ENCODE data around the gene ABLIM3.

Gene ABLIM3

GRCh38 chr5:149273950-149274349 lies 132.7 kb downstream of the ABLIM3 start:
- H3K4me3 Mint-ChIP-seq: no peak overlapping the region
- H3K27ac Mint-ChIP-seq: no peak overlapping the region
- H3K9me3 Mint-ChIP-seq: no peaks in the 10 kb centered on the region
- no peaks in the 10 kb centered on the region for H3K36me3 Mint-ChIP-seq (ENCODE audit: low read depth)
- H3K4me1 Mint-ChIP-seq (ENCODE audit: low read depth): peaks cover 8% of the 10 kb centered on the region
- peaks cover 37% of the 10 kb centered on the region for H3K27me3 Mint-ChIP-seq

- Mint-ChIP-seq H3K27me3 (peaks cover 41% of the 10 kb centered on the region), H3K4me1 (ENCODE audit: low read depth) (peaks cover 8% of the 10 kb centered on the region), H3K36me3 (ENCODE audit: low read depth) (no peaks in the 10 kb centered on the region), H3K4me3 (no peak overlapping the region), H3K9me3 (no peaks in the 10 kb centered on the region), H3K27ac (no peak overlapping the region)
These were observed 133.6 kb downstream of the ABLIM3 start for GRCh38 chr5:149274939-149275338.

GRCh38 chr5:149277801-149278200 lies 136.5 kb downstream of the ABLIM3 start:
- H3K4me3 Mint-ChIP-seq: no peak overlapping the region
- H3K4me1 Mint-ChIP-seq (ENCODE audit: low read depth): no peaks in the 10 kb centered on the region
- H3K36me3 Mint-ChIP-seq (ENCODE audit: low read depth): no peaks in the 10 kb centered on the region
- H3K27ac Mint-ChIP-seq: no peak overlapping the region
- H3K9me3 Mint-ChIP-seq: no peaks in the 10 kb centered on the region
- H3K27me3 Mint-ChIP-seq: peaks cover 22% of the 10 kb centered on the region

- no peaks in the 10 kb centered on the region for H3K4me1 Mint-ChIP-seq (ENCODE audit: low read depth)
- no peak overlapping the region for H3K4me3 Mint-ChIP-seq
- H3K27ac Mint-ChIP-seq: no peak overlapping the region
- H3K36me3 Mint-ChIP-seq (ENCODE audit: low read depth): no peaks in the 10 kb centered on the region
- H3K9me3 Mint-ChIP-seq: no peaks in the 10 kb centered on the region
- peaks cover 18% of the 10 kb centered on the region for H3K27me3 Mint-ChIP-seq
These were observed 137.3 kb downstream of the ABLIM3 start for GRCh38 chr5:149278451-149279210.

DNA sequence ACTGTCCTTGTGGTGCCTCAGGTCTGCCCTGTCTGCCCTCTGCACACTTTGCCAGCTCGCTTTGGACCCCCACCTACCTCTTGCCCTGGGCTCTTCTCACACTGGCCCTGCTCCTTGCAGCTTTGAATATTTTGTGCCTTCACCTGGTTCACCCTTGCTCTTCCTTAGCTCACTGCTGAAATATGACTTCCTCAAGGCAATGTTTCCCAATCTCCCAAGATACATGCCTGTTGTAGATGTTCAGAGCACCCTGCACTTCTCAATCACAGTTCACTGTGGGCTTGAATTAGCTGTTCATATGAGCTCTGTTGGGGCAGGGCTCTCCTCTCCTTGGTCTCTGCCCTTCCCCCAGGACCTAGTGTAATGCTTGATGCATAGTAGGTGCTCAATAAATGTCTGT lies 138.4 kb downstream of the ABLIM3 start:
- Mint-ChIP-seq H3K27ac (no peak overlapping the region), H3K9me3 (no peaks in the 10 kb centered on the region), H3K27me3 (peaks cover 13% of the 10 kb centered on the region), H3K36me3 (ENCODE audit: low read depth) (no peaks in the 10 kb centered on the region), H3K4me1 (ENCODE audit: low read depth) (no peaks in the 10 kb centered on the region), H3K4me3 (no peak overlapping the region)

DNA sequence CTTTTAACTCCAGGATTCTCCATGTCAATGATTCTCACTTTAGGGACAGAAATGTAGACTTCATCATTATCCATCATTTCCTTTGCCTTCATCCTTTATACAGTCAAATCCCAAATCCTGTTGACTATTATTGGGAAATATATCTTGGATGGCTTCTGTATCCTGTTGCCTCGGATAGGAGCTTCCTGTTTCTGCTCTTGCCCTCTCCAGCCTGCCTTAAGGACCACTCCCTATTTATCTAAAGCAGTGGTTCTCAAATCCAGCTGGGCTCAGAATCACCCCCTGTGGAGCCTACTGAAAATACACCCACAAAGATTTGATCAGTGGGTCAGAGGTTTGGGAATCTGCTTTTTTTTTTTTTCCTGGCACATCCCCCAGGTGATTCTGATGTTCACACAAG lies 138.8 kb downstream of the ABLIM3 start:
- Mint-ChIP-seq H3K4me3 (no peak overlapping the region), H3K27me3 (peaks cover 13% of the 10 kb centered on the region), H3K4me1 (ENCODE audit: low read depth) (no peaks in the 10 kb centered on the region), H3K36me3 (ENCODE audit: low read depth) (no peaks in the 10 kb centered on the region), H3K9me3 (no peaks in the 10 kb centered on the region), H3K27ac (no peak overlapping the region)

- Mint-ChIP-seq H3K36me3 (ENCODE audit: low read depth) (no peaks in the 10 kb centered on the region), H3K4me3 (no peak overlapping the region), H3K27me3 (peaks cover 13% of the 10 kb centered on the region), H3K9me3 (no peaks in the 10 kb centered on the region), H3K4me1 (ENCODE audit: low read depth) (no peaks in the 10 kb centered on the region), H3K27ac (no peak overlapping the region)
These were observed 139.5 kb downstream of the ABLIM3 start for GRCh38 chr5:149280802-149281201.

DNA sequence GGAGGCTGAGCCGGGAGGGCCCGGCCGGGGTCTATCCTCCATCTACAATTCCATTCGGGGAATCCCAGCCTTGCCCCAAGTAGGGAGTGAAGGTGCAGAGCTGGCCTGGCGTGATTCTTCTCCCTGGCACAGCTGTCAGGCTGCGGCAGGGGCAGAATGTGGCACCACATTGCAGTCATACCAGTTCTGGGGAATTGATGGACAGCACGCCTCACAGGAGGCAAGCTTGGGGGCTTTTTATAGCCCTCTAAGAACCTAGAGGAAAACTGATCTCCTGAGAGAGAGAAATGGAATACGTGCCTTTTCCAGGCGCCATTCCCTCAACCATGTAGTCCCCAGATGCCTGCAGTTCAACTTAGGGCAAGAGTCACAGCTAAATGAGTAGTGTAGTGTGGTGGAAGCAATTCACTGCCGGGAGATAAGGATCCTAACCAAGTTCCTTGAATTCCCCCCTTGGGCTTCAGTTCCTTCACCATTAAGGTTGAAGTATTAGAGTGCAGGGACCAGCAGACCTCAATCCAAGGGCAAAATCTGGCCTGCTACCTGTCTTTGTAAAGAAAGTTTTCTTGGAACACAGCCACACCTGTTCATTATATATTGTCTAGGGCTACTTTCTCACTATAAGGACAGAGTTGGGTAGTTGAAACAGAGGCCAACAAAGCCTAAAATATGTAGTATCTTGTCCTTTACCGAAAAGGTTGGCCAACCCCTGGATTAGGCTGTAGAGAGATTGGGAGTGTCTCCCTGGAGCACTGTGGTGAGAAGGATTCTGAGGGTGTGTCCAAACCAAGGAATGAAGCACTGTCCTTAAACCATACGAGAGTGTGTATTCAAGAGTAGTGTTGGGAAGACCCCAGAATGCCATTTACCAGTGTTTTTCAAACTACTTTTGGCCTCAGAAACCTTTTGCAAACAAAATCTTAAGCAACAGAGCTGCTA lies 141.0 kb downstream of the ABLIM3 start:
- no peak overlapping the region for H3K27ac Mint-ChIP-seq
- H3K36me3 Mint-ChIP-seq (ENCODE audit: low read depth): no peaks in the 10 kb centered on the region
- no peaks in the 10 kb centered on the region for H3K9me3 Mint-ChIP-seq
- no peaks in the 10 kb centered on the region for H3K4me1 Mint-ChIP-seq (ENCODE audit: low read depth)
- H3K27me3 Mint-ChIP-seq: peaks cover 11% of the 10 kb centered on the region
- no peak overlapping the region for H3K4me3 Mint-ChIP-seq

- Mint-ChIP-seq H3K27me3 (peaks cover 9% of the 10 kb centered on the region), H3K4me3 (no peak overlapping the region), H3K4me1 (ENCODE audit: low read depth) (no peaks in the 10 kb centered on the region), H3K27ac (no peak overlapping the region), H3K36me3 (ENCODE audit: low read depth) (no peaks in the 10 kb centered on the region), H3K9me3 (no peaks in the 10 kb centered on the region)
These were observed 141.7 kb downstream of the ABLIM3 start for GRCh38 chr5:149282966-149283332.

- no peak overlapping the region for H3K27ac Mint-ChIP-seq
- no peaks in the 10 kb centered on the region for H3K9me3 Mint-ChIP-seq
- H3K27me3 Mint-ChIP-seq: peaks cover 5% of the 10 kb centered on the region
- no peaks in the 10 kb centered on the region for H3K36me3 Mint-ChIP-seq (ENCODE audit: low read depth)
- no peak overlapping the region for H3K4me3 Mint-ChIP-seq
- H3K4me1 Mint-ChIP-seq (ENCODE audit: low read depth): no peaks in the 10 kb centered on the region
These were observed 142.6 kb downstream of the ABLIM3 start for GRCh38 chr5:149283626-149284480.

GRCh38 chr5:149284501-149284900 lies 143.2 kb downstream of the ABLIM3 start:
- no peak overlapping the region for H3K27ac Mint-ChIP-seq
- H3K27me3 Mint-ChIP-seq: peaks cover 5% of the 10 kb centered on the region
- no peaks in the 10 kb centered on the region for H3K4me1 Mint-ChIP-seq (ENCODE audit: low read depth)
- H3K36me3 Mint-ChIP-seq (ENCODE audit: low read depth): no peaks in the 10 kb centered on the region
- no peaks in the 10 kb centered on the region for H3K9me3 Mint-ChIP-seq
- H3K4me3 Mint-ChIP-seq: no peak overlapping the region

DNA sequence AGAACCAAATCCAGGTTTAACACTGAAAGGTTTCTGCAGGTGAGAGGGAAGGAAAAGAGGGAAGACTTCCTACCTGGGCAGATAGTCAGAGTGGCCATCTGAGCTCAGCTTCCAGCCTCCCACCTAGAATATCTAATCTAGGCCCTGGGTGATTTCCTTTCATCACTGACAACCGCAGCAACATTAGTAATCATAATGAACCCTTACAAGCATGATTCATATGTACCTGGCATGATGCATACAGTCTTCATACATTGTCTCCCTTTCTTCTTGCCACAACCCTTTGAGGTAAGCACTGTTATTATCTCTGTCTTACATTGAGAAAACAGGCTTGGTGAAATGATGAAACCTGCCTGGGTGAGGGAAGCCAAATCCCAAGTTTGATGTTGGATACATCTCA lies 143.9 kb downstream of the ABLIM3 start:
- Mint-ChIP-seq H3K9me3 (no peaks in the 10 kb centered on the region), H3K27me3 (no peaks in the 10 kb centered on the region), H3K4me3 (no peak overlapping the region), H3K4me1 (ENCODE audit: low read depth) (no peaks in the 10 kb centered on the region), H3K36me3 (ENCODE audit: low read depth) (no peaks in the 10 kb centered on the region), H3K27ac (no peak overlapping the region)

DNA sequence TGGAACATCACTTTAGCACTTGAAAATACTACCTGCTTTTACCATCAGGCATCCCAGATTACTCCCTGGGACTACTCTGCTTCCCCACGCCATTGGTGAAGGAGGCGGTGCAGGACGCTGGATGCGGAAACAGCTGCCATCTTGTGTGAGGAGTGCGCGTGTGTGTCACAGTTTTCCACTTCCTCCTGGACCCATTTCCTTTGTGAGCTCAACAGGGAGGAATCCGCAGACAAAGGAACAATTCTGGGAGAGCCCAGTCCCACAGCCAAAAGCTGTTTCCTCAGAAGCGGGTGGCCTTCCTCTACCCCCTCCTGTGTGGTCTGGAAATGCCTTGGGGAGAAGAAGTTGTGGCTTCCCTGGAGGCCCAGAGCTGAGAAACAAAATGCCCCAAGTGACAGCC lies 147.1 kb downstream of the ABLIM3 start:
- no peaks in the 10 kb centered on the region for H3K4me1 Mint-ChIP-seq (ENCODE audit: low read depth)
- H3K36me3 Mint-ChIP-seq (ENCODE audit: low read depth): no peaks in the 10 kb centered on the region
- no peak overlapping the region for H3K4me3 Mint-ChIP-seq
- no peaks in the 10 kb centered on the region for H3K27me3 Mint-ChIP-seq
- no peak overlapping the region for H3K27ac Mint-ChIP-seq
- no peaks in the 10 kb centered on the region for H3K9me3 Mint-ChIP-seq

DNA sequence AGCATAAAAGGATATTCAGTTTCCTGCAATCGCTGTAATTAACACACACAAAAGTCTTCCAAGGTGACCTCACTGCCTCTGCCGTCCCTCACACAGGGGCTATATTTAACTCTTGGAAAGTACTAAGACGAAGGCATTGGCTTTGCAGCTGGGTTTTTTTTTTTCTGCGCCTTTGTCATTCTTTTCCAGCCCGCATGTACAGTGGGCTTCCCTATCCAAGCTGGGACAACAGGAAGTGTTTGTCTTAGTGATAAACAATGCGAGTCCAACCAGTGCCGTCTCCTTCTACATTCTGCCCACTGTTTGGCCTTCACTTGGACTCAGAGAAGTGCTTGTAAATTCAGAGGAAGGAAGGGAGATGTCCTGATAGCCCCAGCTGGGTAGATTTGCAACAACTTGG lies 148.0 kb downstream of the ABLIM3 start:
- Mint-ChIP-seq H3K4me1 (ENCODE audit: low read depth) (no peaks in the 10 kb centered on the region), H3K9me3 (no peaks in the 10 kb centered on the region), H3K27me3 (no peaks in the 10 kb centered on the region), H3K4me3 (no peak overlapping the region), H3K27ac (no peak overlapping the region), H3K36me3 (ENCODE audit: low read depth) (no peaks in the 10 kb centered on the region)

Data from stimulated activated naive CD8-positive, alpha-beta T cell treated with anti-CD3 and anti-CD28 coated beads, Interleukin-15, Interleukin-2, amounts not matched to agents 100 ng/mL and 50 ng/mL, for 24 hours (primary cell).